GM06990 (cell line): ENCODE data around the gene TBC1D8B.
"Not testable (repeated sequence)": the region's sequence is repeated elsewhere in the genome, so short reads cannot be mapped to it uniquely, and the experiment has no call there.

Experiments used
- DNase-seq: peaks from one replicate; pipeline ENCODE4 v3.0.0-alpha.2; 2011; ENCODE audit not compliant: insufficient read length; ENCODE audit errors: extremely low read depth
- H3K27me3 ChIP-seq: replicated peaks from 2 replicates; pipeline ENCODE4 v1.6.0; 2011; ENCODE audit warnings: low read length; ENCODE audit not compliant: control insufficient read depth, insufficient read depth
- H3K36me3 ChIP-seq: 2 replicates; pipeline ENCODE4 v1.5.1; 2011; ENCODE audit warnings: low read length; ENCODE audit not compliant: control insufficient read depth, insufficient read depth
- H3K4me3 ChIP-seq: replicated peaks from 2 replicates; pipeline ENCODE4 v1.5.1; 2011; ENCODE audit warnings: low read depth, mild to moderate bottlenecking, control low read depth, low read length
- CTCF ChIP-seq: IDR thresholded peaks from 2 replicates; pipeline ENCODE4 v1.5.1; 2011; ENCODE audit warnings: low read length, control low read depth, mild to moderate bottlenecking, inconsistent platforms; ENCODE audit not compliant: insufficient read depth, poor library complexity, severe bottlenecking

The TBC1D8B gene

GRCh38 chrX:106863697-106864096 lies 61.2 kb downstream of the TBC1D8B start:
- H3K36me3 ChIP-seq = no peaks in the 10 kb centered on the region
- DNase-seq = peak; percentile 1
- no peak for TF ChIP-seq CTCF
- no peaks in the 10 kb centered on the region for H3K27me3 ChIP-seq
- H3K4me3 ChIP-seq = no peak overlapping the region

GRCh38 chrX:106872796-106873195 lies 70.3 kb downstream of the TBC1D8B start:
- H3K36me3 ChIP-seq, H3K27me3 ChIP-seq, H3K4me3 ChIP-seq, DNase-seq: not testable (repeated sequence)

- H3K4me3 ChIP-seq = no peak overlapping the region
- H3K27me3 ChIP-seq = no peaks in the 10 kb centered on the region
- H3K36me3 ChIP-seq = no peaks in the 10 kb centered on the region
- peak; percentile 50 for TF ChIP-seq CTCF
- DNase-seq = no peak
Measured at GRCh38 chrX:106874075-106874474, 71.6 kb downstream of the TBC1D8B start.

- no peak overlapping the region for H3K4me3 ChIP-seq
- no peak for DNase-seq
- TF ChIP-seq CTCF = no peak
- H3K27me3 ChIP-seq = no peaks in the 10 kb centered on the region
- H3K36me3 ChIP-seq = no peaks in the 10 kb centered on the region
Measured at GRCh38 chrX:106875151-106875550, 72.7 kb downstream of the TBC1D8B start.

- no peaks in the 10 kb centered on the region for H3K36me3 ChIP-seq
- H3K27me3 ChIP-seq = no peaks in the 10 kb centered on the region
- DNase-seq = no peak
- no peak overlapping the region for H3K4me3 ChIP-seq
- TF ChIP-seq CTCF = no peak
Measured at GRCh38 chrX:106889468-106889867, 87.0 kb downstream of the TBC1D8B start.

- Histone ChIP-seq H3K4me3 (no peak overlapping the region), H3K36me3 (no peaks in the 10 kb centered on the region), H3K27me3 (no peaks in the 10 kb centered on the region)
- no peak for TF ChIP-seq CTCF
- no peak for DNase-seq
Measured at GRCh38 chrX:106891762-106892460, 89.4 kb downstream of the TBC1D8B start.
